DOHH2 (cell line): ENCODE measurements around the gene SLC52A3.

Experiments
- H3F3A ChIP-seq: fragments of 200-600 bp; sonication (generic), shearing (Covaris generic); 2 replicates; pipeline ENCODE4 v1.6.0; 2016; ENCODE audit warnings: antibody characterized with exemption, mild to moderate bottlenecking; ENCODE audit not compliant: control insufficient read depth, insufficient read depth
- H3K27ac ChIP-seq: fragments of 200-600 bp; sonication (generic); 2 replicates; pipeline ENCODE4 v1.5.1; 2014; ENCODE audit warnings: low read depth, mild to moderate bottlenecking, low read length, moderate library complexity
- H3K27me3 ChIP-seq: fragments of 200-600 bp; sonication (generic); 2 replicates; pipeline ENCODE4 v1.6.1; 2014; ENCODE audit warnings: mild to moderate bottlenecking, low read length, mixed read lengths; ENCODE audit not compliant: control insufficient read depth
- H3K36me3 ChIP-seq: fragments of 200-600 bp; sonication (generic); 2 replicates; pipeline ENCODE4 v1.6.1; 2014; ENCODE audit warnings: mild to moderate bottlenecking, low read length, moderate library complexity, mixed read lengths; ENCODE audit not compliant: control insufficient read depth
- H3K4me1 ChIP-seq: fragments of 200-600 bp; sonication (generic); 2 replicates; pipeline ENCODE4 v1.6.1; 2014; ENCODE audit warnings: mild to moderate bottlenecking, low read length, mixed read lengths; ENCODE audit not compliant: control insufficient read depth
- H3K4me2 ChIP-seq: fragments of 200-600 bp; sonication (generic); 2 replicates; pipeline ENCODE4 v1.6.0; 2014; ENCODE audit warnings: mild to moderate bottlenecking, low read length, moderate library complexity
- H3K4me3 ChIP-seq: fragments of 200-600 bp; sonication (generic); 2 replicates; pipeline ENCODE4 v1.5.1; 2014; ENCODE audit warnings: mild to moderate bottlenecking, low read length, mixed read lengths
- H3K79me2 ChIP-seq: fragments of 200-600 bp; sonication (generic); 2 replicates; pipeline ENCODE4 v1.6.1; 2014; ENCODE audit warnings: mild to moderate bottlenecking, low read length, mixed read lengths; ENCODE audit not compliant: control insufficient read depth
- H3K9me2 ChIP-seq: fragments of 200-600 bp; sonication (generic); replicated peaks from 2 replicates; pipeline ENCODE4 v1.6.1; 2014; ENCODE audit warnings: mild to moderate bottlenecking, low read length, mixed read lengths; ENCODE audit not compliant: control insufficient read depth
- H3K9me3 ChIP-seq: fragments of 200-600 bp; sonication (generic); 2 replicates; pipeline ENCODE4 v1.6.1; 2014; ENCODE audit warnings: antibody characterized with exemption, low read length, mixed read lengths; ENCODE audit not compliant: control insufficient read depth, insufficient read depth
- H4K20me1 ChIP-seq: fragments of 200-600 bp; sonication (generic); 2 replicates; pipeline ENCODE4 v1.6.0; 2014; ENCODE audit warnings: low read depth, mild to moderate bottlenecking, antibody characterized with exemption, low read length, moderate library complexity; ENCODE audit not compliant: control insufficient read depth, insufficient read depth
- CTCF ChIP-seq: fragments of 200-600 bp; sonication (generic); IDR thresholded peaks from one replicate; pipeline ENCODE4 v1.5.1; 2014; ENCODE audit warnings: antibody characterized with exemption, mild to moderate bottlenecking, low read depth, low read length; ENCODE audit not compliant: poor library complexity, severe bottlenecking
- EZH2phosphoT487 ChIP-seq: fragments of 200-600 bp; sonication (generic); IDR thresholded peaks from 2 replicates; pipeline ENCODE4 v1.6.1; 2017; ENCODE audit warnings: borderline replicate concordance, mild to moderate bottlenecking, antibody characterized with exemption, low read length, moderate library complexity, mixed read lengths

Gene SLC52A3

DNA sequence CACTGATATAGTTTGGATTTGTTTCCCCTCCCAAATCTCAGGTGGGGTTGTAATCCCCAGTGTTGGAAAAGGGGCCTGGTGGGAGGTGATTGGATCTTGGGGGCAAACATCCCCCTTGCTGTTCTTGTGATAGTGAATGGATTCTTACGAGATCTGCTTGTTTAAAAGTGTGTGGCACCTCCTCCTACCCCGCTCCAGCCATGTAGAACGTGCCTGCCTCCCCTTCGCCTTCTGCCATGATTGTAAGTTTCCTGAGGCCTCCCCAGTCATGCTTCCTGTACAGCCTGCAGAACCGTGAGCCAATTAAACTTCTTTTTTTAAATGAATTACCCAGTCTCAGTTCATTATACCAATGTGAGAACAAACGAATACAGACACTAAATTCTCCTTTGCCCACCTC, 26.7 kb downstream of the SLC52A3 start:
- TF ChIP-seq CTCF (no peak), EZH2phosphoT487 (no peak)
- H3K9me2 ChIP-seq: no peaks in the 10 kb centered on the region
- H3K27me3 ChIP-seq: no peaks in the 10 kb centered on the region
- peaks cover 19% of the 10 kb centered on the region for H3K9me3 ChIP-seq
- H4K20me1 ChIP-seq: no peaks in the 10 kb centered on the region
- no peaks in the 10 kb centered on the region for H3K4me1 ChIP-seq
- no peak overlapping the region for H3K4me2 ChIP-seq
- H3K27ac ChIP-seq: no peak overlapping the region
- no peaks in the 10 kb centered on the region for H3K36me3 ChIP-seq
- H3K4me3 ChIP-seq: no peak overlapping the region
- H3F3A ChIP-seq: no peaks in the 10 kb centered on the region
- no peaks in the 10 kb centered on the region for H3K79me2 ChIP-seq

DNA sequence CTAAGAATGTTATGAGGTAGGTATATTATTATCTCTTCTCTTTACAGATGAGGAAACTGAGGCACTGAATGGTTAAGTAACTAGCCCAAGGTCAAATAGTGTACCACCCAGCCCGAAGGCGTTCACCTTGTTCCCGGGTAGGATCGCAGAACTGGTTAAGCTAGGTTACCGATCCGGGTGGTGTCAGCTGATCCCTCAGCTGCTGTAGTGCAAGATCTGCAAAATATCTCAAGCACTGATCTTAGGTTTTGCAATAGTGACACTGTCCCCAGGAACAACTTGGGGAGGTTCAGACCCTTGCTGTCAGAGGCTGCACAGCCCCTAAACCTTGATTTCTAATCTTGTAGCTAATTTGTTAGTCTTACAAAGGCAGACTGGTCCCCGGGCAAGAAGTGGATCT, 28.1 kb downstream of the SLC52A3 start:
- no peaks in the 10 kb centered on the region for H4K20me1 ChIP-seq
- no peaks in the 10 kb centered on the region for H3K36me3 ChIP-seq
- TF ChIP-seq CTCF: no peak
- no peak for TF ChIP-seq EZH2phosphoT487
- H3K9me3 ChIP-seq: peaks cover 11% of the 10 kb centered on the region
- no peaks in the 10 kb centered on the region for H3K9me2 ChIP-seq
- H3K4me1 ChIP-seq: no peaks in the 10 kb centered on the region
- H3K27ac ChIP-seq: no peak overlapping the region
- no peaks in the 10 kb centered on the region for H3K79me2 ChIP-seq
- H3F3A ChIP-seq: no peaks in the 10 kb centered on the region
- H3K4me3 ChIP-seq: no peak overlapping the region
- H3K27me3 ChIP-seq: no peaks in the 10 kb centered on the region
- no peak overlapping the region for H3K4me2 ChIP-seq

GRCh38 chr20:739736-740135, 28.6 kb downstream of the SLC52A3 start:
- no peaks in the 10 kb centered on the region for H3K79me2 ChIP-seq
- H3K4me3 ChIP-seq: no peak overlapping the region
- no peaks in the 10 kb centered on the region for H3K36me3 ChIP-seq
- peaks cover 6% of the 10 kb centered on the region; the same call in 1 of the 2 replicates for H3K9me3 ChIP-seq
- no peaks in the 10 kb centered on the region for H3K9me2 ChIP-seq
- no peaks in the 10 kb centered on the region for H3K27me3 ChIP-seq
- no peaks in the 10 kb centered on the region for H3K4me1 ChIP-seq
- no peaks in the 10 kb centered on the region for H4K20me1 ChIP-seq
- no peak overlapping the region for H3K27ac ChIP-seq
- no peak overlapping the region for H3K4me2 ChIP-seq
- no peaks in the 10 kb centered on the region for H3F3A ChIP-seq
- no peak for TF ChIP-seq CTCF

DNA sequence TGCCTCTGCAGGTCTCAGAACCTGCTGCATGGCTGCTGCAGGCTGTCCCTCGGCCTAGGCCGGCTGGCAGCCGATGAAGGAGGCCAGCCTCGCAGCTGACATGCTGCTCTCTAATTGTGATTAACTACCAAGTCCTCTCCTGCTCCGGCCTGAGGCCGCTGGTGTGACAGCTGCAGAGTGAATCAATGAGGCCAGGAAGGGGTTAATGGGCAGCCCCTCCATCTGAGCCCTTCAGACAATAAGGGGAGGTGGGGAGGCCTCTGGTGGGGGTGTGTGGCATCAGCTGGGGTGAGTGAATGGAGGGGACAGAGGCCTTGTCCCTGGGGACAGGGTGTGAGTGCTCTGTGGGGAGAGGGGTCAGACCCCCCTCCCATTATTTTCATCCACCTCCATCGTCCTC, 34.4 kb downstream of the SLC52A3 start:
- H3K4me2 ChIP-seq: no peak overlapping the region
- H3K4me3 ChIP-seq: no peak overlapping the region
- H3K4me1 ChIP-seq: no peaks in the 10 kb centered on the region

More for the DNA sequence above, 34.4 kb downstream of the SLC52A3 start:
- Histone ChIP-seq H3K79me2 (no peaks in the 10 kb centered on the region), H3K36me3 (no peaks in the 10 kb centered on the region), H4K20me1 (no peaks in the 10 kb centered on the region), H3K9me3 (no peaks in the 10 kb centered on the region), H3K9me2 (no peaks in the 10 kb centered on the region), H3K27ac (no peak overlapping the region), H3K27me3 (peaks cover 5% of the 10 kb centered on the region), H3F3A (no peaks in the 10 kb centered on the region)
- TF ChIP-seq EZH2phosphoT487 (no peak), CTCF (no peak)
